HG03521 (cell line): Measurements from ENCODE around the gene TRIM47.
"Not testable (repeated sequence)": the region's sequence is repeated elsewhere in the genome, so short reads cannot be mapped to it uniquely, and the experiment has no call there.

Experiments
- ATAC-seq: cut with Tn5 transposase; IDR thresholded peaks from one replicate; pipeline ENCODE4 v1.9.1; 2021; ENCODE audit warnings: mild to moderate bottlenecking, moderate library complexity; ENCODE audit not compliant: unreplicated experiment

Gene TRIM47

GRCh38 chr17:75872434-75873351, 5.7 kb downstream of the TRIM47 start:
- no peak for ATAC-seq

- ATAC-seq, result not testable (repeated sequence)
Observed at GRCh38 chr17:75870228-75870627, 8.2 kb downstream of the TRIM47 start.

GRCh38 chr17:75869282-75870141, 8.9 kb downstream of the TRIM47 start:
- ATAC-seq, result no peak

- not testable (repeated sequence) for ATAC-seq
Observed at GRCh38 chr17:75868730-75869281, 9.6 kb downstream of the TRIM47 start.

GRCh38 chr17:75865404-75866188, 12.8 kb downstream of the TRIM47 start:
- not testable (repeated sequence) for ATAC-seq

GRCh38 chr17:75864887-75865286, 13.5 kb downstream of the TRIM47 start:
- peak; percentile 10 for ATAC-seq

- ATAC-seq, result peak; percentile 48
Observed at GRCh38 chr17:75864448-75864871, 13.9 kb downstream of the TRIM47 start.

- ATAC-seq, result no peak
Observed at GRCh38 chr17:75861927-75862317, 16.5 kb downstream of the TRIM47 start.

GRCh38 chr17:75859358-75859757, 19.0 kb downstream of the TRIM47 start:
- ATAC-seq, result not testable (repeated sequence)

GRCh38 chr17:75856062-75856756, 22.2 kb downstream of the TRIM47 start:
- peak; percentile 22 for ATAC-seq

GRCh38 chr17:75855310-75856061, 22.9 kb downstream of the TRIM47 start, which contains the start of gene WBP2:
WBP2 (minus strand) TSS chr17:75855335; CDS start chr17:75855297, 38 bp downstream.
- ATAC-seq, result peak; percentile 86

GRCh38 chr17:75854881-75855309, 23.5 kb downstream of the TRIM47 start:
- no peak for ATAC-seq

- no peak for ATAC-seq
Observed at GRCh38 chr17:75854101-75854748, 24.2 kb downstream of the TRIM47 start.

- no peak for ATAC-seq
Observed at GRCh38 chr17:75853433-75853832, 24.9 kb downstream of the TRIM47 start.

- ATAC-seq, result not testable (repeated sequence)
Observed at GRCh38 chr17:75851693-75851991, 26.7 kb downstream of the TRIM47 start.

GRCh38 chr17:75850928-75851692, 27.3 kb downstream of the TRIM47 start:
- ATAC-seq, result no peak

GRCh38 chr17:75849724-75850123, 28.7 kb downstream of the TRIM47 start:
- ATAC-seq, result no peak

- ATAC-seq, result no peak
Observed at GRCh38 chr17:75849279-75849646, 29.1 kb downstream of the TRIM47 start.
